GM12873 (cell line): ENCODE data around the gene BMPR1B.

ENCODE experiments used
- CTCF ChIP-seq: IDR thresholded peaks from 2 replicates; pipeline ENCODE4 v1.5.1; 2012; ENCODE audit warnings: low read depth, mild to moderate bottlenecking, moderate library complexity, low read length, control low read depth; ENCODE audit not compliant: insufficient read depth; ENCODE audit errors: missing control alignments

Gene BMPR1B

DNA sequence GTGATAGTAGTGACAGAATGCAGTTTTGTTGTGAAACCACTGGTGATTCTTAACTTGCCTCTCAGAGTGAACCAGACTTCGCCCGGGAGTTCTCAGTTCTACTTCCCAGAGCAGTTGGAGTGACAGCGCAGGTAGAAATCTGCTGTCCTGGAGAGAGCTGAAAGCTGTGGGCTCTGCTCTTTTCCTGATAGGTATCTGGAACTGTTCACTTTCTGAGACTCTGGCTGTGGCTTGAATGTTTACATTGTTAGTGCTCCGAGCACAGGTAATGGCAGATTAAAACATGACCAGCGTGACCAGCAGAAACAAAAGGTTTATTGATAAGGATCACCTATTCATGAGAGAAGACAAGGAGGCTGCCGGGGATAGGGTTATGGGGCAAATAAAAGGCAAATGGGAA, 360.7 kb downstream of the BMPR1B start:
- TF ChIP-seq CTCF, result no peak

GRCh38 chr4:95120456-95120855, 362.7 kb downstream of the BMPR1B start:
- TF ChIP-seq CTCF, result no peak

- no peak for TF ChIP-seq CTCF
Observed at GRCh38 chr4:95122001-95122400, 364.2 kb downstream of the BMPR1B start.

GRCh38 chr4:95124906-95125504, 367.2 kb downstream of the BMPR1B start:
- TF ChIP-seq CTCF, result peak; percentile 25

GRCh38 chr4:95129031-95129430, 371.3 kb downstream of the BMPR1B start:
- TF ChIP-seq CTCF, result no peak

DNA sequence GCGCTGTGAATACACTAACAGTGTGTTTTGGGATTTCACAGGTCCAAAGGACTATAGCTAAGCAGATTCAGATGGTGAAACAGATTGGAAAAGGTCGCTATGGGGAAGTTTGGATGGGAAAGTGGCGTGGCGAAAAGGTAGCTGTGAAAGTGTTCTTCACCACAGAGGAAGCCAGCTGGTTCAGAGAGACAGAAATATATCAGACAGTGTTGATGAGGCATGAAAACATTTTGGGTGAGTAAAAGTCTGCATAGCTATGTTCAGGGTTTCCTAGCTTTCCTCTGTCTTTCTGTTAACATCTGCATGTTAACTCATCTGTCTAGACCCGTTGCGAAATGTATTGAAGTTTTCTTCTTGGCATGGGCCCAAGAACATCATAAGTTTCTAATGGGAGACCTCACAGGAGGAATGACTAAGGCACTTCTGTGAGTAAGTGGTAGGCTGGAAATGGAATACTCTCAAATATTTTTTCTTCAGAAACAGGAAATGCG, 372.1 kb downstream of the BMPR1B start:
- TF ChIP-seq CTCF, result no peak

GRCh38 chr4:95141361-95141760, 383.6 kb downstream of the BMPR1B start:
- no peak for TF ChIP-seq CTCF
